Fibroblast of gingiva (primary cell): Measurements from ENCODE around the gene TRAP1.
A peak's percentile ranks its signal among the peaks of the same experiment; 100 is the strongest.

Experiments used
- DNase-seq: peaks from one replicate; pipeline ENCODE4 v3.0.0-alpha.2; 2011; ENCODE audit warnings: low read depth

The TRAP1 gene

DNA sequence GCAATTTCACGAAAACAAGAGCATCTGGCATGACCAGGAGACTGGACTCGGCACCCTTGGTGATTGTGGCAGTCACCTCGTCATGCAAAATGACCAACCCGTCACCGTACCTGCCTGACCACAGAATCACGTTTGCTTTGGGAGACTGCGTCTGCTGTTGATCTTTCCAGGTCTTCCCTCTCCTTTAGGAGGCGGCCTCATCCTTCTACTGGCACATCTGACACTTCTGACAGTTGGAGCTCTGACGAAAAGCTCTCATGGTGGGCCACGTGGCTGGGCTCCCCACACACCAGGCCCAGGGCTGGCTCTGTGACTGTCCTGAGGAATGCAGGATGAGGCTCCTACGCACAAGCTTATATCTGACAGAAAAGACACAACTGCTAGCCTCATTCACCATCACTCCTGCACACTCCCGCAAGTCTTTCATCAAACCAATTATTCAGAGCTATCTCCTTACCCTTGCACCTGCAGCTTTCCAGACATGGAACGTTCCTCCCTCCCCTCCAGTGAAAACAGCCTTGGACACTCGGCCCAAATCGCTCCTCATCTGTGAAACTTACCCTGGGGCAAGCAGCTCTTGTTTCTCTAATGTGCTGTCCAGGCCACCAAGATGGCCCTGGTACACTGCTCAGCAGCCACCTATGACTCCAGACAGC, 3.6 kb downstream of the TRAP1 start:
- DNase-seq: no peak

- no peak for DNase-seq
Measured at GRCh38 chr16:3712861-3713372, 4.4 kb downstream of the TRAP1 start.

GRCh38 chr16:3706253-3707012, 10.9 kb downstream of the TRAP1 start:
- DNase-seq: no peak

- no peak for DNase-seq
Measured at GRCh38 chr16:3702082-3702481, 15.2 kb downstream of the TRAP1 start.

- DNase-seq: no peak
Measured at GRCh38 chr16:3701531-3701930, 15.8 kb downstream of the TRAP1 start.

DNA sequence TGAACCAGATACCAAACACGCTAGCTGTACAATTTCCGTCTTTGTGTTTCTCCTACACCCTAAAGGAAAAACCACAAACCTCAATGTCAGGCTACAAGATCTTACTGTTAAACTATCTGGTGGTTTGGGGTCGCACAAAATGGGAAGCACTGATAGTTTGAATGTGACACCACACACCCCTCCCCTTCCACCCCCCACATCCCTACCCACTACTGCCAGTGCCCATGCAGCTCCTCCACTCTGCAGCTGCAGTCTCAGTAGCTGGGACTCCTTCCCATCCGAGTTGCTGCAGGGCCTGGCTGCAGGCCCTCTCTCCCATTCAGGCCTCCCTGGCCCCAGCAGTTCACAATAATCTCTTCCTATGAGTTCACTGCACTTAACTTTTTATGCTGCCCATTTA, 18.4 kb downstream of the TRAP1 start:
- DNase-seq: no peak

DNA sequence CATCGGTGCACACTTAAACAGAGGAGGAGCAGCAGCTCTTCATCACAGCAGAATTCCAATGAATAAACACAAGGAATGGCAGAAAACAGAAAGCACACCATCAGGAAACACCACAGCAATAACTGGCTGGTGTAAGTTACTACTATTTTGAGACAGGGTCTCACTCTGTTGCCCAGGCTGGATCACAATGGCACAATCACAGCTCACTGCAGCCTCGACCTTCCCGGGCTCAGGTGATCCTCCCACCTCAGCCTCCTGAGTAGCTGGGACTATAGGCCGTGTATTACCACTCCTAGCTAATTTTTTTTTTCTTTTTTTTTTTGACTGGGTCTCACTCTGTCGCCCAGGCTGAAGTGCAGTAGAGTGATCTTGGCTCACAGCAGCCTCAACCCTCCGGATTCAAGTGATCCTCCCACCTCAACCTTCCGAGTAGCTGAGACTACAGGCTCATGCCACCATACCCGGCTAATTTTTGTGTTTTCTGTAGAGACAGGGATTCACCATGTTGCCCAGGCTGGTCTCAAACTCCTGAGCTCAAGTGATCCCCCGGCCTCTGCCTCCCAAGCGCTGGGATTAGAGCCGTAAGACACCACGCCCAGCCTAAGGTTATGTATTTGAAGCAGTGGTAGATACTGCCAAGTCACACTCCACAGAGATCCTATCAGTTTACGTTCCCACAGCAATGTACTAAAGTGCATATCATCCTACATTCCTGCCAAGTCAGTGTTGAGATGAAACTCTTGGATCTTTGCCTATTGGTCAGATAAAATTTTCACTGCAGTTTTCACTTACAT, 20.7 kb downstream of the TRAP1 start:
- peak; percentile 92 for DNase-seq

DNA sequence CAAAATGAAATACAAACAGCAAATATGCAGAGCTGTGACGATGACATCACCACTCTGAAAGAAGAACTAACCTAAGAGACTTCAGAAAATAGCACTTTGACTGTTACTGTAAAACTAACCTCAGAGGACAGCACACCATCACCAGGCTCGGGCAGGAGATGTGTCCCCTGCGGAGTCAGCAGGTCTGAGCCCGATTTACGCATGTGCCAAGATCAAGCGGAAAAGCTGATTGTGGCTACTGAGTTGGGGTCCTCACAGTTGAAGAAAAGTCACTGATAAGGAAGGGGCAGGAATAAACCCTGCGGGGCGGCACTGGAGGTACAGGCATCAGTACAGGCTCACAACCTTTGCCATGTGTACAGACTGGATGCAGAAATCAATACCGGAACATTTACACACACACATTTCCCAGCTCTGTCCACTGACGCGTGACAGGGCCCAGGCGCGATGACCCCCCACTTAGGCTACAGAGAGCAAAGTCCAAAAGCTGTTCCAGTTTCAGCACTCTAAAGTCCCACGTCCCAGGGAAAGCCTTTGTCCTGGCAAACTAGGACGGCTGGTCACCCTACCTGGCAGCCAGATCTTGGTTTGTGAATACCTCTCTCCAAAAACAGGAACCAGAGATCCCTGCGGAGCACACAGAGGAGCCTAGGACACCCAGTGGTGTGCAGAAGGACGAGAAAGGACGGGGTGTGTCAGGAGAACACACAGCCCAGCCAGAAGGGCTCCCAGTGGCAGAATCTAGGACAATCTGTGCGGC, 21.5 kb downstream of the TRAP1 start:
- DNase-seq: no peak

DNA sequence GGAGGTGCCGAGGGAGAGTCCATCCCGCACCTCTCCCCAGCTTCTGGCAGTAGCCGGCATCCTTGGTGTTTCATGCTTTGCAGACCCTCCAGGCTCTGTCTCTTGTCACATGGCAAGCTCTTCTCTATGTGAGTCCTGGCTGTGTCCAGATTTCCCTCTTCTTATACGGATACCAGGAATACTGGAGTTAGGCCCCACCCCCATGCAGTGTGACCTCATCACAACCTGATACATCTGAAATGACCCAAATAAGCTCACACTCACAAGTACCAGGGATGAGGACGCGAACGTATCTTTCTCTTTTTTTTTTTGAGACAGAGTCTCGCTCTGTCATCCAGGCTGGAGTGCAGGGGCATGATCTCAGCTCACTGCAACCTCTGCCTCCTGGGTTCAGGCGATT, 23.3 kb downstream of the TRAP1 start:
- no peak for DNase-seq

DNA sequence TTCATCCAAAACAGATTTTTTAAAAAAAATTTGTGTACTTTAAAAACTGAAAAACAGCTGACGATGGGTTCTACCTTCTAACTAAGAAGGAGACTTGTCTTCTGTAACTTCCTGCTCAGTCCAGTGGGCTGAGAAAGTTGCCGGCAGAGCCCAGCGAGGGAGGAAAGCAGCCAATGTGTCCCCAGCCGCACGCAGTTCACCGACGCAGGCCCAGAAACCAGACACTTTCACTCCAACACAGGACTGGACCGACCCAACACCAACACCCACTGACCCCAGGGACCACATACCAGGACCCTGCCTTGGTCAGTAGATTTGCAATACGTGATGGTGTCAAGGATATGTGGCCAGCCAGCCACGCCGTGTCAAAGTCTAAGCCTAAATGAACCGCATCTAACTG, 25.6 kb downstream of the TRAP1 start:
- DNase-seq: peak; percentile 34

- DNase-seq: peak; percentile 62
Measured at GRCh38 chr16:3690980-3691720, 26.2 kb downstream of the TRAP1 start.

GRCh38 chr16:3690470-3690928, 26.8 kb downstream of the TRAP1 start:
- DNase-seq: peak; percentile 95

DNA sequence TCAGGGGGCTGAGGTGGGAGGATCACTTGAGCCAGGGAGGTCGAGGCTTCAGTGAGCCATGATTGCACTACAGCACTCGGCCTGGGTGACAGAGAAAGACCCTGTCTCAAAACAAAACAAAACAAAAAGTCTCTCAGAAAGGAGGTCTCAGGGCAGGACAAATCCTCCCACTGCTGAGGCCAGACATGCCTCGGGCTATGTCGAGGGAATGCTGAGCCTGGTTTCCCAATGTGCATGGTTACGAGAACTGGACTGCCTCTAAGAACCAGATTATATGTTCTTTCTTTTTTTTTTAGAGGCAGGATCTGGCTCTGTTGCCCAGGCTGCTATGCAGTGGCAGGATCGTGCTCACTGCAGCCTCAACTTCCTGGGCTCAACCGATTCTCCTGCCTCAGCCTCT, 27.6 kb downstream of the TRAP1 start:
- peak; percentile 64 for DNase-seq

- DNase-seq: no peak
Measured at GRCh38 chr16:3687792-3688191, 29.5 kb downstream of the TRAP1 start.

- DNase-seq: no peak
Measured at GRCh38 chr16:3687021-3687420, 30.3 kb downstream of the TRAP1 start.

DNA sequence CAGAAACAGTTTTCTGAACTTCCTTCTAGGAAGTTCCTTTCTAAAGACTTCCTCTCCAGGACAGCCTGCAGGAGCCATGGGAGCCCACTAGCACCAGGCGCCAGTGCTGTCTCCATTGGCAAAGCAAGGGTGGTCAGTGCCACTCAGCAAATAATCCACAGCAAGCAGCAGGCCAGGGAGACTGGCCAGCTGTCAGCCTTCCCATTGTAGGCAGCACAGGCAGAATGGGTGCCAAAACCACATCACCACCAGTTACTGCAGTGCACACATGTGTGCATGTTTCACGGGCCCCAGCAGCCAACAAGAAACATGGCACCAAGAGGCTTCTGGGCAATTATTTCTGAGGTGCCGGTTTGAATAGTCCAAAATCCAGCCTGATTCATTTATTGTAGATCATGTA, 36.1 kb downstream of the TRAP1 start:
- DNase-seq: peak; percentile 46

GRCh38 chr16:3677994-3678393, 39.3 kb downstream of the TRAP1 start:
- DNase-seq: no peak

GRCh38 chr16:3675601-3676130, 41.7 kb downstream of the TRAP1 start:
- DNase-seq: no peak

DNA sequence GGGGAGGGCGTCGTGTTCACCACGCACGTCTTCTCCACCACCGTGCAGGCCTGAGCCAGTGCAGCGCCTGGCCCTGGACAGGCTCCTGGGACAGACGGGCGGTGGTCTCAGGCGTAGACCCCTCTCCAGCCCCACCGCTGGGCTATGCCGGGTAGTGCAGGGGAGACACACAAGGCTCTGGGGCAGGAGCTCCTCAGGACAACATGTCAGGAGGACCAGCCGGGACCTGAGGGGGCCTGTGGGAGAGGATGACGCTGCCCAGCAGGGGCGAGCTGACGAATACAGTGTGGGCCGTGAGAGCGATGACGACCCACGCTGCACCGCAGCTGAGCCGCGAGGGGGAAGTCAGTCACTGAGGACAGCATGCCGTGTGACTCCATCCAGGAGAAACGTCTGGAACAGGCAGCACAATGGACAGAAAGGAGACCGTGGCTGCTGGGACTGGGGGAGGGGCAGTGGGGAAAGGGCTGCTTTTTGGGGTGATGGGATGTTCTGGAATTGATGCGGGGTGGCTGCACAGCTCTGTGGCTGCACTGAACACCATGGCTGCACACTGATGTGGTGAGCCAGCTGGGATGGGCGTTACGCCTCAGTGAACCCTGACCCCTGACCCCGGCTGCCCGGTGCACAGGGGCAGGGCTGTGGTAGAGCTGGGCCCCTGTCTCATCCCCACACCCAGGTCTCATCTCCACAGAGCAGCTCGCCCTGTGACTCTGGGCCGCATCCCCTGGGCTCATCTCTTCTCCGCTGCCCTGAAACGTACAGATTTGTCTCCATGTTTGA, 42.6 kb downstream of the TRAP1 start:
- DNase-seq: no peak
